ENCODE data around the gene APOL1. TPM values are rescaled to one million over a fixed set of nuclear protein-coding genes. Genes with fewer than 3 reads are reported as not detected.

The APOL1 gene
- total and polyA plus RNA-seq, 10 of the 15 experiments (the other 5 are each of a cell fraction or from before 2014, with no cell fraction given) = 9.0 to 42.0 (median 17.6) TPM

DNA sequence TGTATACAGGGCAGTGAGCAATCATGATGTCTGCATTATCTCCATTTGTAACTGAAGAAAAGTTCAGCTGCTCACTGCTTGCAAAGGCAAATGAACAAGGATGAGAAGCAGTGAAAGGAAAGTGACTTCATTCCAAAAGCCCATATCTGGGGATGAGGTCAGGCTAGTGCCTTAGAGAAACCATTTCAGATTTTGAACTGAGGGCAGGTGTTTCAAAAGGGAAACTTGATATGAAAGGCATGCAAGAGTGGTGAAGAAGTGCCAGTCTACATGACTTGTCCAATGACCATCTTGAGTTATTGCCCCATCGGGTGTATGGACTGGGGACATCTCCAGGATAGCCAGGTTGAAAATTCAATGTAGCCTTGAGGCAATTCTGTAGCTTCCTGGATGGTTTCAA lies 44.0 kb upstream of the APOL1 start:
- ChIA-PET SMC1A (ENCODE audit: uncharacterized antibody, unreplicated experiment) (interaction anchor here (0.7 to 1.4 kb wide), 4 partner anchors 9 to 49 kb away, joined by 3 read pairs; partner anchors contain the start of gene APOL2), CTCF (interaction anchor here (0.8 to 3.1 kb wide), 5 partner anchors 8 to 69 kb away, joined by 3 to 21 read pairs (median 4); partner anchors contain the start of gene APOL2), RAD21 (ENCODE audit: unreplicated experiment) (interaction anchor here (1.0 to 1.4 kb wide), 2 partner anchors 9 to 30 kb away, joined by 4 to 6 read pairs; partner anchors contain the start of gene APOL2), POLR2A (interaction anchor here (1.0 kb wide), 1 partner anchor 42 kb away, joined by 3 read pairs; no protein-coding TSS in a partner anchor)
- FAIRE-seq = no peak
- H3K4me3 ChIP-seq = no peak overlapping the region
- H3K27me3 ChIP-seq (replicated peaks in 1 of 2; ENCODE audit: control insufficient read depth in 2 of 2, insufficient read depth in 2 of 2, low read length in 1 of 2) = no peaks in the 10 kb centered on the region
- peaks cover 4% of the 10 kb centered on the region for H3K4me1 ChIP-seq (ENCODE audit: control insufficient read depth, insufficient read depth, low read length)
- BruUV-seq (replicated peaks) = no TSS peak
- H3K9me3 ChIP-seq (replicated peaks; ENCODE audit: control insufficient read depth, insufficient read depth, low read length) = peaks cover 2% of the 10 kb centered on the region; the same call in 1 of the 3 replicates
- in situ Hi-C loops (cut with MboI) = no loop called here
- H3K36me3 ChIP-seq (ENCODE audit: control insufficient read depth in 2 of 2, insufficient read depth in 2 of 2, low read length in 1 of 2) = no peaks in the 10 kb centered on the region
- H3K4me2 ChIP-seq (ENCODE audit: control insufficient read depth, insufficient read depth) = no peak overlapping the region
- no peak overlapping the region for H2AFZ ChIP-seq (ENCODE audit: control insufficient read depth, low read depth, low read length)
- no peak overlapping the region for H3K9ac ChIP-seq (ENCODE audit: control insufficient read depth, insufficient read depth, low read length)
- TF ChIP-seq LARP7 (IDR thresholded peaks at IDR 0.05) (no peak), ZNF217 (IDR thresholded peaks at IDR 0.05) (no peak), BCLAF1 (IDR thresholded peaks at IDR 0.05) (no peak), POU2F2 (IDR thresholded peaks at IDR 0.05; ENCODE audit: borderline replicate concordance, low read depth, low read length) (no peak), YBX1 (IDR thresholded peaks at IDR 0.05) (no peak), CHD4 (IDR thresholded peaks at IDR 0.05) (no peak)
- no peaks in the 10 kb centered on the region for H4K20me1 ChIP-seq (ENCODE audit: control insufficient read depth, insufficient read depth)
- intact Hi-C loops (cut with micrococcal nuclease; ENCODE audit: unreplicated experiment) = no loop called here
- no peak for DNase-seq (ENCODE audit: low read depth, low spot score)
- ATAC-seq = no peak
- 100% methylated on average over 1 of the region's 1 CpG for WGBS (ENCODE audit: insufficient coverage, insufficient replicate concordance, low lambda C conversion rate, missing lambda C conversion rate)
- H3K79me2 ChIP-seq (ENCODE audit: control insufficient read depth, insufficient read depth, low read length) = no peaks in the 10 kb centered on the region
- H3K27ac ChIP-seq (ENCODE audit: control insufficient read depth, insufficient read depth) = no peak overlapping the region
